NOMO-1 (cell line): ENCODE data around the gene CPNE9.

Experiments
- DNase-seq, 2 experiments: peaks; one replicate each; lab custom pipeline; 2025; ENCODE audit not compliant: unreplicated experiment in 2 of 2; lab: John Stamatoyannopoulos, UW

The CPNE9 gene

DNA sequence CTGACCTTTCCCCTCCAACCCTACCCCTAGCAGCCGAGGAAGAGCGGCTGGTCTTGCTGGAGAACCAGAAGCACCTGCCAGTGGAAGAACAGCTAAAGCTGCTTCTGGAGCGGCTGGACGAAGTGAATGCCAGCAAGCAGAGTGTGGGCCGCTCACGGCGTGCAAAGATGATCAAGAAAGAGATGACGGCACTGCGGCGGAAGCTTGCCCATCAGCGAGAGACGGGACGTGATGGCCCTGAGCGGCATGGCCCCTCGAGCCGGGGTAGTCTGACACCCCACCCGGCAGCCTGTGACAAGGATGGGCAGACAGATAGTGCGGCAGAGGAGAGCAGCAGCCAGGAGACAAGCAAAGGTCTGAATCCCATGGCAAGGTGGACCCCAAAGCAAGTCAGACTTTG, 39.9 kb downstream of the CPNE9 start:
- no peak for DNase-seq

DNA sequence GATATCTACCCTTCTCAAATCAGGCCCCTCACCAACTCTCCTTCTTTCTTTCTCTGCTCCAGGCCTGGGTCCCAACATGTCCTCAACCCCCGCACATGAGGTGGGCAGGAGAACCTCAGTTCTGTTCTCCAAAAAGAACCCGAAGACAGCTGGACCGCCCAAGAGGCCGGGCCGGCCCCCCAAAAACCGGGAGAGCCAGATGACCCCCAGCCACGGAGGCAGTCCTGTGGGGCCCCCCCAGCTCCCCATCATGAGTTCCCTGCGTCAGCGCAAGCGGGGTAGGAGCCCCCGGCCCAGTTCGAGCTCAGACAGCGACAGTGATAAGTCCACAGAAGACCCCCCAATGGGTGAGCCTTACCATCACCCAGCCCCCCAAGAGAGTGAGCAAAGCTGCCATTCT, 40.5 kb downstream of the CPNE9 start:
- no peak for DNase-seq

DNA sequence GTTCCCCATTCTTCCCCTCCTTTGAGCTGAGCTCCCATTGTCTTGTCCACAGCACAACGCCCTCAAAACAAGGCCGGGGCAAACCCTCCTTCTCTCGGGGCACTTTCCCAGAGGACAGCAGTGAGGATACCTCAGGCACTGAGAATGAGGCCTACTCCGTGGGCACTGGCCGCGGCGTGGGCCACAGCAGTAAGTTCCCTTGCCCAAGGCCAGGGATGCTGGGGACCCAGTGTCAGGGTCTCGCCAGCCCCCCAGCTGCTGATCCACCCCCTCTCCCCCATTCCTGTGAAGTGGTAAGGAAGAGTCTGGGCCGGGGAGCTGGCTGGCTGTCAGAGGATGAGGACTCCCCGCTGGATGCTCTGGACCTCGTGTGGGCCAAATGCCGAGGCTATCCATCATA, 41.9 kb downstream of the CPNE9 start:
- no peak for DNase-seq

DNA sequence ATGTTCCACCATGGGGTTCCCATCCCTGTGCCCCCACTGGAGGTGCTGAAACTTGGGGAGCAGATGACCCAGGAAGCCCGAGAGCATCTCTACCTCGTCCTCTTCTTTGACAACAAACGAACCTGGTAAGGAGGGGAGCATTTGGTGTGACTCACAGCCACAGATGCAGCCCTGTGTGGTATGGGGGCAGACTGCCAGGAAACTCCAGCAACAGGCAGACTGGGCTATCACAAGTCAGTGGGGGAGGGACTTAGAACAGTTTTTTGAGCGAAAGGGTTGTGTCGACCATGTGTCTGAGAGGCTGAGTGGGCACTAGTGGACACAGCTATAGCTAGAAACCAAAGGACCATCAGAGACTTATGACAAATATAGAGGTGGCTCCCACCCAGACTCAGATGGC, 42.7 kb downstream of the CPNE9 start:
- no peak for DNase-seq

DNA sequence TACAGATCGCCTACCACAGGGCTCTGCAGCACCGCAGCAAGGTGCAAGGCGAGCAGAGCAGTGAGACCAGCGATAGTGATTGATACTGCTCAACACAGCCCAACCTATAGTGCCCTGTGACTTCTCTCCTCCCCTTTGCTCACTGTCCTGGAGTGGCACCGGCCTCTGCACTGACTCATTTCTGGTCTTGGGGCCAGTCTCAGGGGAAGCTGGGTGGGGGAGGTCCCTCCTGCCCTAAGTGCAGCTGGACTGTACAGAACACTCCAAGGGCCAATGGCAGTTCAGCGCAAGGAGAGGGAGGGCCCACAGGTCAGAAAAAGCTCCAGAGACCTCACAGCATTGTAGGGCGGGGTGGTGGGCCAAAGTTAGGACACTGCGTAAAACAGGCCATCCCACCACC, 43.6 kb downstream of the CPNE9 start:
- no peak for DNase-seq

DNA sequence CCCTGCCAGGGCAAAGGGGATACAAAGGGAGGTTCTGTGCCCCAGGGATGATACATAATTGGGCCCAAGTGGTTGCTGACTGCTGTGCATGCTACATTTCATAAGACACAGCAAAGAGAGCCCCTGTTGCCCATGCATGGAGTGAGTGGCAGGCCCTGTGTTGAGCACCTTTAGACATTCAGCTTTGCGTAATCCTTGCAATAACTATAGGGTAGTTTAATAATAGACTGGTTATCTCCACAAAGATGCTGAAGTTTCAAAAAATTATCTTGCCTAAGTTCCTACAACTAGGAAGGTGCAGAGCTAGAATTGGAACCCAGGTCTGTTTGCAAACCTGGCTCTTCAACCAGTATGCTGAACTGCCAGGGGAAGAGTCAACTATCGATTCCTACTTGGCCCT, 44.4 kb downstream of the CPNE9 start:
- no peak for DNase-seq

DNA sequence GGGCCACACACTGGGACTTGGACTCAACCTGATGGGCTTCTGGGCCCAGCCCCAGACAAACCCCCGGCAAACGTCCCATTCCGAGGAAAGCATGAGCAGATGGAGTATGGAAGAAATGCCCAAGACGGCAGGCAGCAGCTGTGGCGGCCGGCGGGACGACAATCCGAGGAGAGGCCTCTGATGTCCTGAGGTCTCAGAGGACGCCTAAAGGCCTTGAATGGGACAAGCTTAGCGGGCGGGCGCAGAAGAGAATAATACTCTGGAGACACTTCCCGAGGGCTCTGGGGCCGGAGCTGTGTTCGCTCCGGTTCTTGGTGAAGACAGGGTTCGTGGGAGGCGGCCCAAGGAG, 45.6 kb downstream of the CPNE9 start:
- DNase-seq = no peak

DNA sequence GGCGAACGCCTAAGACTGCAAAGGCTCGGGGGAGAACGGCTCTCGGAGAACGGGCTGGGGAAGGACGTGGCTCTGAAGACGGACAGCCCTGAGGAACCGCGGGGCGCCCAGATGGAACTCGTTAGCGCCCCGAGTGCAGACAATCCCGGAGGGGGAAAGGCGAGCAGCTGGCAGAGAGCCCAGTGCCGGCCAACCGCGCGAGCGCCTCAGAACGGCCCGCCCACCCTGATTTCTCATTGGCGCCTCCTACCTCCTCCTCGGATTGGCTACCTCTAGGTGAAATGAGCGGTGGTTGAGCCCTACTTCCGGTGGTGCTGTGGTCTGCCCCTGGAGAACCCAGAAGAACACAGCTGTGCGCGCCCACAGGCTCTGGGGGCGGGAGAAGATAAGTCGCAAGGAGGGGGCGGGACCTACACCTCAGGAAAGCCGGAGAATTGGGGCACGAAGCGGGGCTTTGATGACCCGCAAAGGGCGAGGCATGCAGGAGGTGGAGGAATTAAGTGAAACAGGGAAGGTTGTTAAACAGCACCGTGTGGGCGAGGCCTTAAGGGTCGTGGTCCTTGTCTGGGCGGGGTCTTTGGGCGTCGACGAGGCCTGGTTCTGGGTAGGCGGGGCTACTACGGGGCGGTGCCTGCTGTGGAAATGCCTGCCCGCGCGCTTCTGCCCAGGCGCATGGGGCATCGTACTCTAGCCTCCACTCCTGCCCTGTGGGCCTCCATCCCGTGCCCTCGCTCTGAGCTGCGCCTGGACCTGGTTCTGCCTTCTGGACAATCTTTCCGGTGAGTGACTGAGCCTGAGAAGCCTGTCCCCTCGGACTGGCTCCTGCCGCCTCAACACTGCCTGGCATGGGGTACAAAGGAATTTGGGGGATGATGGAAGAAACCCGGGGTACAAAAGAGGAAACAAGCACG, 46.3 kb downstream of the CPNE9 start, which contains the start of gene OGG1:
Gene OGG1, plus strand, starts transcription at position 308 of the 911 bp plus-strand sequence. Its CDS starts 335 bp downstream, at position 643.
- DNase-seq = peak; percentile 99

DNA sequence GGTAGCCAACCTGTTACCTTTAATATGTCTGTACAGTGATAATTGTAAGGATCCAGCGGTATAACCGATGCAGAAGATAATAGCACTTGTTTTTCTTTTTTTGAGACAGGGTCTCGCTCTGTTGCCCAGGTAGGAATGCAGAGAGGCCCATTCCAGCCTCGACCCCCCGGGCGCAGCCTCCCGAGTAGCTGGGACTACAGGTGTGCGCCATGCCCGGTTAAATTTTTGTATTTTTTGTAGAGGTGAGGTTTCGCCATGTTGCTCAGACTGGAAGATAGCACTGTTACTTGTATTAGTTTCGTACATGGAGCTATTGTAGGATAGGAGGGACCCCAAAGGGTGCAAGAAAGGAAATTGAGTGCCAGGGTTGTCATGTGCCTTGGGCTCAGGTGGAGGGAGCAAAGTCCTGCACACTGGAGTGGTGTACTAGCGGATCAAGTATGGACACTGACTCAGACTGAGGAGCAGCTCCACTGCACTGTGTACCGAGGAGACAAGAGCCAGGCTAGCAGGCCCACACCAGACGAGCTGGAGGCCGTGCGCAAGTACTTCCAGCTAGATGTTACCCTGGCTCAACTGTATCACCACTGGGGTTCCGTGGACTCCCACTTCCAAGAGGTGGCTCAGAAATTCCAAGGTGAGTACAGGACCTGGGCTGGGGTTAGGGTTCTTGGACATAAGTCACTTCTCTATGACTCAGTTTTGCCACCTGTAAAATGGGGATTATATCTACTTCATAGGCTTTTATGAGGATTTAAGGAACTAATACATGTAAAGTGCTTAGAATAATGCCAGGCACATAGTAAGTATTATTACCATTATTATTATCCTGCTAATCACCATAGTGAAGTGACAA, 47.2 kb downstream of the CPNE9 start:
- DNase-seq = no peak

DNA sequence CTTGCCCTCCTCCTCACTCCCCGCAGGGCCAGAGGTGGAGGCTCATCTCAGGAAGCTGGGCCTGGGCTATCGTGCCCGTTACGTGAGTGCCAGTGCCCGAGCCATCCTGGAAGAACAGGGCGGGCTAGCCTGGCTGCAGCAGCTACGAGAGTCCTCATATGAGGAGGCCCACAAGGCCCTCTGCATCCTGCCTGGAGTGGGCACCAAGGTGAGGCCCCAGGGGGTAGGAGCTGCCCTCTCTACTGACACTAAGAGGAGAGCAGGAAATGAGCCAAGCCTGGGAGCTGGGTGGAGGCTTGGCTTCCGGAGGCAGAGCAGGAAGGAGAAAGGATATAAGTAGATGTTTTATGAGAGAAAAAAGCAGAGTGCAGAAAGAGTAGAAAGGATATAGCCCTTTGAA, 51.0 kb downstream of the CPNE9 start:
- no peak for DNase-seq

DNA sequence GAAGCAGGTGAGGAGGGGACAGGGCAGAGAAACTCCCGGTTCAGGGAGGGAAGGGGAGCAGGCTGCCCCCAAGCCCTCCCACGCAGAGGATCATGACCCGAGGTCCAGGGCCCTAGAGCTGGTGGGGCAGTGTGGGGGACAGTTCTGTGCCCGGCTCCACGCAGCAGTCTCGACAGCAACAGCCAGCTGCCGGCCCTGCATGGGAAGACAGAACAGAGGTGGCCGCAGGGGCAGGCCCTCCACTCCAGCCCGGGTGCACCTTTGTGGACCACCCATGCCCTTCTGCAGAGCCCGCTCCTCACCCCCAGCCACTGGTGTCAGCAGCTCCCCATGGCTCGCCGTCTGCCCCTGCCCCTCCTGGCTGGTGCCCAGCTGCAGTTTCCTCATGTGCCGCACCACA, 53.8 kb downstream of the CPNE9 start:
- DNase-seq = no peak

DNA sequence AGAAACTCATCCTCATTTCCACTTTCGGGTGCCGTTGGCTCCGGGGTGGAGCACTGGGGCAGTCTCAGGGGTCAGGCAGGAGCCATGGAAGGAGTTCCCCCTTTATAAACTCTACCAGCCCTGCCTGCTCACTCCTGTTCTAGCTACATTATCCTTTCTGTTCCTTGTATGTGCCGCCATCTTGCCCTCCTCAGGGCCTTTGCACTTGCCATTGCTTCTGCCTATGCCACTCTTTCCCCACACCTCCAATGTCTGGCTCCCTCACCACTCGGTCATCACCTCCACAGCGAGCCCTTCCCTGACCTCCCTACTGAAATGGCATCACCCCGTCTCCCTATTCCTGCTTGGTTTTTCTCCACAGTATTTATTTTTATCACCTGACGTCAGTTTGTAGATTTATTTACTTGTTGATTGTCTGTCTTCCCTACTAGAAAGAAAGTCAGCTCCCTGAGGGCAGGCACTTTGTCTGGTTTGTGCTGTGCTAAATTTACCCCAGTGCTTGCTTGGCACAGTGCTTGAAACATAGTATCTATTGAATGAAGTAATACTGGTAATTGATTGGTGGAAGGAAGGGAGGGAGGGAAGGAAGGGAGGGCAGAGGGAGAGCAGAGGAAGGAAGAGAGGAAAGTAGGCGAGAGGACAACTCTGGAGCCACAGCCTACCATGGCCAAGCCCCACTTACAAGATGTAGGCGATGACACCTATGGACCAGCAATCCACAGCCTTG, 57.3 kb downstream of the CPNE9 start:
- no peak for DNase-seq

DNA sequence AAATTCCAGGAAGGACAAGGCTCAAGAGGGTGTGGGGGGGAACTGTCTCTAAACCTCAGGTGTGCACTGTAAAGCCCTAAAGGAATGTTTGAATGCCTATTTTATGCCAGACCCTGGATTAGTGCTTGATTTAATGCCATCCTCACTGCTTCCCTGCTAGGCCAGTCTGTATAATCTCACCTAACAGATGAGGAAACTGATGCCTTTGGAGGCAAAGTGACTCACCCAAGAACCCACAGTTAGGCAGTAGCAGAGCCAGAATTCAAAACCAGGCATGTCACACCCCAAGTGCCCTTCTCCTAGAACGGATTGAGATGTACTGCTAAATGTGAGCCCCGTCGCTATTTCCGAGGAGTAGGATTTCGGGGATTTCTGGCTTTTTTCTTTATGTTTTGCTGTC, 58.3 kb downstream of the CPNE9 start:
- DNase-seq = no peak

DNA sequence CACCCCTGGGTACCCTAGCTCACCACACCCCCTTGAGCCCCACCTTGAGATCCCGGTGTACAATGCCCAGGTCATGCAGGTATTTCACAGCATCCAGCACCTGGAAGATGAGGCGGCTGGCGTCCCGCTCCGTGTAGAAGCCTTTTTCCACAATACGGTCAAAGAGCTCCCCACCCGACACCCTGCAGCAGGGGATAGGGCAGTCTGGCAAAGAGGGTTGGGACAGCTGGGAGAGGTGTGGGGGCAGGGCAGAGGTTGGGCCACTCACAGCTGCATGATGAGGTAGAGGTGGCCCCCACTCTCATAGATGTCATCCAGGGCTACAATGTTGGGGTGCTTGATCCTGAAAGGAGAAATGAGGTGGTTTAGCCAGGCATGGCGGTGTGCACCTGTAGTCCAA, 59.2 kb downstream of the CPNE9 start:
- DNase-seq = no peak

DNA sequence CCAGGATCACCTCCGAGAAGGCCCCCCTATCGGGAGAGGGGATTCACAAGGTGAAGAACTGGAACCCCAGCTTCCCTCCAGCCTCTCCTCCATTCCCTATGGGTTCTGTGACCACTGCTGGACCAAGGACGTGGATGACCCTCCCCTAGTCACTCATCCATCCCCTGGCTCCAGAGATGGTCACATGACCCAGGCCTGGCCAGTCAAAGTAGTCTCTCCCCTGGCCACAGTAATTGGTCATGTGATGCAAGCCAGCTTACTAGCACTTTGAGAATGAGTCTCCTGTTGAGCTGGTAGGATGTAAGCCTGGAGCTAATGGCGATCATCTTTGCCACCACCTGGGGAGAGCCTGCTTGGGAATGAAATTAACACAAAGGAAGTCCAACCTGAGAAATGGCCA, 62.2 kb downstream of the CPNE9 start:
- no peak for DNase-seq

DNA sequence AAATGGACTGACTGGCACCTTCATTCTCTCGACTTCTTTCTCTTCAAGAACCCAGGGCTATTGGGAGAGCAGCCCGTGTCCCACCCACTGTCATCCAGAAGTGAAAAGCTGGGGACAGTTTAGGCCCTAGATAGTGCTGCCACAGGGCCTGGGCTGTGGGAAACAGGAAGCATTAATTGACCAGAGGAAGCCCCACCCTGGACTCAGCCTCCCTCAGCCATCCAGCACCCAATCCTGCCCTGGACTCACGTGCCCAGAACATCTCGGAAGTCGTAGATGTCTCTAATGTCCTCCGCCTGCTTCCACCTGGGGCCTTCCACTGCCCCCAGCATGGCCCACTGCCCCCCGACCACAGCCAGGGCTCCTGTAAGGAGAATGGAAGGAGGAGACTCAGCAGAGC, 63.8 kb downstream of the CPNE9 start:
- no peak for DNase-seq

DNA sequence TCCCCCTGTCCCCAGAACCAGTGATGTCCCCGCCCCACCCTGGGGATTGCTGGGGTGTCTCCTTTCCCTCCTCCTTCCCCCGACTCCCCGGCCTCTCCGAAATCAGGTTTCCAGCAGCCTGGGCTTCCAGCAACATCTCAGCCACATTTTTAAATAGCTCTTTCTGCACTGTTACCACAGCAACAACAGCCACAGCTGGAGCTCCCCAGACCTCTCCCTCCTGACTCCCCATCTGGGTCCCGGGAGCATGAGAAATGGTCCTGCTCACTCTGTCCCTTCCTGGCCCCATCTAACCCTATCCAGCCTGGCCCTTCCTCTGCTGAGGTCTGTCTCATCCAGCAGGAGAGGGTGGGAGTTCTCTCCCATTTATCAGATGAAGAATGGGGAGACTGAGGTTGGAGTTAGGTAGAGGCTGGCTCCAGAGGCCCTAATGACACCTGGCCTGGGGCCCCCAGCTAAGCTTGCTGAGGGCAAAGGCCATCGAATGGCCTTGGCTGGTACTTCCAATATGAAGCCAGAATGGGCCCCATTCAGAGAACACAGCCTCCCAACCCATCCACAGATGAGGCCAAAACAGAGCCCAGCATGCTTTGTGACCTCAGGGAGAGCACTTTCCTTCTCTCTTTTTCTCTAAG, 64.6 kb downstream of the CPNE9 start:
- no peak for DNase-seq

DNA sequence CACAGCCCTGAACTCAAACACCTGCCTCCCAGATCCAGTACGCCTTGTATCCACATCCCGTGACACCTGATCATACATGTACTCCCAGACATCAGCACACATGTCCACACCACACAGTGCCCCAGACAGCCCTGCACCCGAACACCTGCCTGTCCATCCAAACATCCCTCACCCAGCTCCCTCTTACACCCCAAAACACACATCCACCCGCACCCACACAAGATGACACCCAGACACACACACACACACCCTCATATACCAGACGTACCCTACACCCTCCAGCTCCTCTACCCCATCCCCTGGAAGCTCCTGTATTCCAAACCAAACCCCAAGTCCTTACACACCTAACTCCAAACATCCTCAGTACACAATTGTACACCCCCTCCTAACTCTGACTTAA, 65.4 kb downstream of the CPNE9 start:
- no peak for DNase-seq

DNA sequence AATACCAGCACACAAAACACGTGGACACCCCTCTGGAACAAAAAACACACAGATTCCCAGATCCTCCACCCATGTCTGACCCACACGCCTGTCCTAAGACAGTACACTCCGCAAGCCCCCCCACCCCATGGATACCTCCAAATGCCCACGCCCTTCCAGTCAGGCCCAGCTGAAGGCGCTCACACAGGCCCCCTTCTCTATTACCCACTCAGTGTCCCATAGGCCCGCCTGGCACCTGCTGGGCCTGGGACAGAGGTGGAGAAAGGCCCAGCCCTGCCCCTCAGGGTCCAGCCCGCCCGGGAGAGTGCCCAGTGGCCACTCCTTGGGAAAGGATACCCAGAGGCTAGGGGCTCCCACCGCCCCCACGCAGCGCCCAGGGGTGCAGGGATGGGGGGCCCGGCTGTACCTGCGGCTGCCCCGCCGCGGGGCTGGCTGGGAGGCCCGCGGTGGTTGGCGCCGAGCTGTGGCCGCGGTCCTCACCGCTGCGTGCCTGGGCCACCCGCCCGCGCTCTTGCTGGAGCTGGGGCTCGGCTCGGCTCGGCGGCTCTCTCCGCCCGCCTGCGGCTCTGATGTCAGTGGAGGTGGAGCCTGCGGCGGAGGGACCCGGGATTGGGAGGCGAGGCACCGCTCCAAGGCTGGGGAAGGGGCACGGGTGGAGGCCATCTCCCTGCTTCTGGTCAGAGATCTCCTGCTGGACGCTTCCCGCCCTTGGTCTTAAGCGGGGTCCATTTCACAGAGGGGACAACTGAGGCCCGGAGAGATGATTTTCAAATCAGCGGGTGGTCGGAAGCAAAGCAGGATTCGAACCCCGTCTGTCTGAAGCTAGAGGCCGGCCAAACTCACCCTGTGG, 66.0 kb downstream of the CPNE9 start, which contains the start of gene CAMK1:
Gene CAMK1, minus strand, starts transcription at position 522 of the 850 bp plus-strand sequence. CDS start 2,198 bp downstream, outside the sequence.
- DNase-seq = peak; percentile 66 to 70
